Esophagus muscularis mucosa (tissue), 4 donors: ENCODE results near the gene C2CD3. TPM values are rescaled to one million over a fixed set of nuclear protein-coding genes. Genes with fewer than 3 reads are reported as not detected.

Experiments used
- DNase-seq: peaks from one replicate; pipeline ENCODE4 v3.0.0-alpha.2; 2017; ENCODE audit errors: extremely low spot score
- H3K27ac ChIP-seq, 4 donors: fragments of 200-600 bp; sonication (generic); replicated peaks in 1 of 4; 1 replicate in 3 of 4; 2 replicates in 1 of 4; pipeline ENCODE4 v1.5.1; 2016 to 2019; ENCODE audit warnings: mild to moderate bottlenecking in 1 of 4
- H3K27me3 ChIP-seq, 4 donors: fragments of 200-600 bp; sonication (generic); one replicate each; pipeline versions ENCODE4 v1.5.1 to v1.6.0; 2016 to 2019
- H3K36me3 ChIP-seq, 4 donors: fragments of 200-600 bp; sonication (generic); one replicate each; pipeline ENCODE4 v1.5.1; 2016 to 2019
- H3K4me1 ChIP-seq, 4 donors: fragments of 200-600 bp; sonication (generic); one replicate each; pipeline ENCODE4 v1.5.1; 2016 to 2019
- H3K4me3 ChIP-seq, 4 donors: fragments of 200-600 bp; sonication (generic); 1 replicate in 2 of 4; 2 replicates in 2 of 4; pipeline ENCODE4 v1.5.1; 2016 to 2019; ENCODE audit warnings: mild to moderate bottlenecking in 4 of 4, moderate library complexity in 1 of 4
- H3K9me3 ChIP-seq, 4 donors: fragments of 200-600 bp; sonication (generic); 1 replicate in 3 of 4; 2 replicates in 1 of 4; pipeline ENCODE4 v1.5.1; 2016 to 2019
- EP300 ChIP-seq: sonication (generic); formaldehyde crosslinking; IDR thresholded peaks from one replicate; pipeline ENCODE4 v1.6.1; 2017; ENCODE audit warnings: antibody characterized with exemption
- POLR2A ChIP-seq: fragments of 450-650 bp; IDR thresholded peaks from one replicate; pipeline ENCODE4 v1.6.1; 2017; ENCODE audit warnings: antibody characterized with exemption, moderate library complexity, mild to moderate bottlenecking, low read depth
- POLR2AphosphoS5 ChIP-seq, 2 donors: sonication (generic); formaldehyde crosslinking; IDR thresholded peaks; one replicate each; pipeline ENCODE4 v1.6.1; 2017; ENCODE audit warnings: antibody characterized with exemption in 2 of 2
- WGBS: methylation state at CpG from one replicate; pipeline ENCODE4 v1.1.5; 2018; 5-methylcytosine and 5-hydroxymethylcytosine counted together
- intact Hi-C: fragments of 100-400 bp; cut with DNase I; formaldehyde crosslinking; loops from one replicate; pipeline ENCODE4 v1.15.1; 2023
- total RNA-seq, 4 donors: library from RNA; depleted of rRNA; stranded (reverse); fragments of >200 nt; gene quantifications; one replicate each; pipeline versions ENCODE4 v1.1.0 to v1.2.1, GENCODE V29; 2016
- TF ChIP-seq, protein P1 (sequence below), 3 experiments: fragments of 200-600 bp in 2 of 3; fragments of 450-650 bp in 1 of 3; sonication (generic) in 2 of 3; IDR thresholded peaks; one replicate each; pipeline ENCODE4 v1.5.1; 2017 to 2019; ENCODE audit warnings: antibody characterized with exemption in 3 of 3, mild to moderate bottlenecking in 2 of 3, moderate library complexity in 1 of 3

Gene C2CD3
- total RNA-seq, 4 donors from 2014 or later: 17.9 to 31.5 (median 22.4) TPM

DNA sequence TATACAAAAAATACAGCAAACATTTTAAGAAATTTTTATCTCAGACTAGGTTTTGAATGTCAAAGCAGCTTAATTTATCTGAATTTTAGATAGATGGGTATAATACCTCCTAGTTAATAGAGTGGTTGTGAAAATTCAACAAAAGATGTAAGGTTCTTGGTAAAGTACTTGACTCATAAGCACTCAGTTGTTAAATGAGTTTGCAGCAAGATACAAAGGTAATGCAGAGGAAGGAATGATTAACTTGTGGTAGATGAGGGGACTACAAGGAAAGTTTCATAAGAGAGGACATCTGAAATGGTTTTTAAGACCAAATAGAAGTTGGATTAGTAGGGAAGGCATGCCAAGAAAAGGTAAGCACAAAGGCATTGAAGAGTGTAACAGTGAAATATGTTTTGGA lies 37.7 kb upstream of the C2CD3 start:
- intact Hi-C loops: no loop called here
- Histone ChIP-seq H3K27ac (no peak overlapping the region), H3K4me1 (no peaks in the 10 kb centered on the region), H3K9me3 (no peaks in the 10 kb centered on the region), H3K36me3 (peaks cover 15 to 82% (median 54%) of the 10 kb centered on the region in 4 donors), H3K27me3 (no peaks in the 10 kb centered on the region), H3K4me3 (no peak overlapping the region)
- TF ChIP-seq EP300 (no peak), POLR2A (no peak), POLR2AphosphoS5 (IDR thresholded peaks at IDR 0.05) (no peak)
- TF ChIP-seq, protein P1, sequence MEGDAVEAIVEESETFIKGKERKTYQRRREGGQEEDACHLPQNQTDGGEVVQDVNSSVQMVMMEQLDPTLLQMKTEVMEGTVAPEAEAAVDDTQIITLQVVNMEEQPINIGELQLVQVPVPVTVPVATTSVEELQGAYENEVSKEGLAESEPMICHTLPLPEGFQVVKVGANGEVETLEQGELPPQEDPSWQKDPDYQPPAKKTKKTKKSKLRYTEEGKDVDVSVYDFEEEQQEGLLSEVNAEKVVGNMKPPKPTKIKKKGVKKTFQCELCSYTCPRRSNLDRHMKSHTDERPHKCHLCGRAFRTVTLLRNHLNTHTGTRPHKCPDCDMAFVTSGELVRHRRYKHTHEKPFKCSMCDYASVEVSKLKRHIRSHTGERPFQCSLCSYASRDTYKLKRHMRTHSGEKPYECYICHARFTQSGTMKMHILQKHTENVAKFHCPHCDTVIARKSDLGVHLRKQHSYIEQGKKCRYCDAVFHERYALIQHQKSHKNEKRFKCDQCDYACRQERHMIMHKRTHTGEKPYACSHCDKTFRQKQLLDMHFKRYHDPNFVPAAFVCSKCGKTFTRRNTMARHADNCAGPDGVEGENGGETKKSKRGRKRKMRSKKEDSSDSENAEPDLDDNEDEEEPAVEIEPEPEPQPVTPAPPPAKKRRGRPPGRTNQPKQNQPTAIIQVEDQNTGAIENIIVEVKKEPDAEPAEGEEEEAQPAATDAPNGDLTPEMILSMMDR (IDR thresholded peaks at IDR 0.05): no peak
- no peak for DNase-seq

DNA sequence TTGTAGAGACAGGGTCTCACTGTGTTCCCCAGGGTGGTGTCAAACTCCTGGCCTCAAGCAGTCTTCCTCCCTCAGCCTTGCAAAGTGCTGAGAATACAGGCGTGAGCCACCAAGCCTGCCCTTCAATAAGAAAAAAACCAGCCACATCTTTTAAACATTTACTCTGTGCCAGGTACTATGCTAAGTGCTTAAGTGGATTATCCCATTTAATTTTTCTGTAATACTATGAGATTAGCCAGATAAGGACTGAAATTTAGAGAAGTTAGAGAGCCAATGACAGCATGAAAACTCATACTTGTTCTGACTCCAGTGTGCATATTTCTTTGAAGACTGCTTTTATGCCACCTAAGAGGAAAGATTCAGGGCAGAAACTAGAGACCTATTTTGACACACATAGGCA lies 35.9 kb upstream of the C2CD3 start:
- DNase-seq: no peak
- intact Hi-C loops: no loop called here
- no peaks in the 10 kb centered on the region for H3K4me1 ChIP-seq
- 100% methylated on average over 1 of the region's 1 CpG for WGBS
- H3K9me3 ChIP-seq: no peaks in the 10 kb centered on the region
- no peak for TF ChIP-seq POLR2A
- TF ChIP-seq, protein P1 (IDR thresholded peaks at IDR 0.05): no peak
- TF ChIP-seq EP300: no peak
- TF ChIP-seq POLR2AphosphoS5 (IDR thresholded peaks at IDR 0.05): no peak
- no peak overlapping the region for H3K27ac ChIP-seq
- H3K4me3 ChIP-seq: no peak overlapping the region
- no peaks in the 10 kb centered on the region for H3K27me3 ChIP-seq
- H3K36me3 ChIP-seq: peaks cover 15 to 65% (median 40%) of the 10 kb centered on the region in 4 donors

DNA sequence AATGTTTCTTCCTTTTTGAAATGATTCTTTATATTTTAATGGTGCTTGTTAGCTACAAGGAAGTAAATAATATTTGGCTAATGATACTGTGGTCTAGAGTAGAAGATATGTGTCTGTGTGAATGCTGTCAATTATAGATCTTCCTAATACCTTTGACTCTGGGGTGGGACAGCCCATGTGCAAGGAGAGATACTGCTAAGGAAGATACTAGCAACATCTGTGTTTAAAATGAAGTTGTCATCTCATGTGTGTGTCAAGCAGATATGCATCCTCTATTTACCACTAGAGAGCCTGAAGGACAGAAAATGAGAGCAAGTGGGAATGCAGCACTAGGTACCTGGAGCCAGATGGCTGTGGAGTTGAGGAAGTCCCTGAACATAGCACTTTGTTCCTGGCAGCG lies 34.4 kb upstream of the C2CD3 start:
- Histone ChIP-seq H3K36me3 (peaks cover 15 to 54% (median 36%) of the 10 kb centered on the region in 4 donors), H3K4me3 (no peak overlapping the region), H3K27ac (no peak overlapping the region), H3K4me1 (no peaks in the 10 kb centered on the region), H3K27me3 (no peaks in the 10 kb centered on the region), H3K9me3 (no peaks in the 10 kb centered on the region)
- DNase-seq: no peak
- intact Hi-C loops: no loop called here
- 95% methylated on average over 1 of the region's 1 CpG for WGBS
- TF ChIP-seq POLR2A: no peak
- TF ChIP-seq, protein P1 (IDR thresholded peaks at IDR 0.05): no peak
- no peak for TF ChIP-seq POLR2AphosphoS5 (IDR thresholded peaks at IDR 0.05)
- TF ChIP-seq EP300: no peak

DNA sequence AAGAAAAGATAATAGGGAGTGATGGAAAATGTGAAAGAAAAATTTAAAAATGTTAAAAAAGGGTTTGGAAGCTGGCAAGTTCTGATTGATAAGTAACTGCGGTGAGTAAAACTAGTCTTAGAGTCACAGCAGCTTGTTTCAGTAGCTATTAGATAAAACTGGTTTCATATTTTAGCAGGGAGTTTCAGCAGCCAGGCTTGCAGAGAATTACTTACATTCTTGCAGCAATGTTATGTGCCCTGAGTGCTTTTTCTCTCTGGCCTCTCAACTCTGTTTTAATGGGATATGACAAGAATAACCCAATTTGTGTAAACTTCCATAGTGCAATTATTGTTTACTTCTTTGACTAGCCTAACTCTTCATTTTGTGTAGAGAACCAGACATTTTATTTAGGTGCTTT lies 33.9 kb upstream of the C2CD3 start:
- H3K36me3 ChIP-seq: peaks cover 15 to 50% (median 31%) of the 10 kb centered on the region in 4 donors
- no peak for DNase-seq
- 96% methylated on average over 1 of the region's 1 CpG for WGBS
- H3K27ac ChIP-seq: no peak overlapping the region
- intact Hi-C loops: no loop called here
- H3K27me3 ChIP-seq: no peaks in the 10 kb centered on the region
- no peak for TF ChIP-seq POLR2A
- TF ChIP-seq, protein P1 (IDR thresholded peaks at IDR 0.05): no peak
- no peak for TF ChIP-seq EP300
- no peak for TF ChIP-seq POLR2AphosphoS5 (IDR thresholded peaks at IDR 0.05)
- H3K4me3 ChIP-seq: no peak overlapping the region
- no peaks in the 10 kb centered on the region for H3K4me1 ChIP-seq
- no peaks in the 10 kb centered on the region for H3K9me3 ChIP-seq

DNA sequence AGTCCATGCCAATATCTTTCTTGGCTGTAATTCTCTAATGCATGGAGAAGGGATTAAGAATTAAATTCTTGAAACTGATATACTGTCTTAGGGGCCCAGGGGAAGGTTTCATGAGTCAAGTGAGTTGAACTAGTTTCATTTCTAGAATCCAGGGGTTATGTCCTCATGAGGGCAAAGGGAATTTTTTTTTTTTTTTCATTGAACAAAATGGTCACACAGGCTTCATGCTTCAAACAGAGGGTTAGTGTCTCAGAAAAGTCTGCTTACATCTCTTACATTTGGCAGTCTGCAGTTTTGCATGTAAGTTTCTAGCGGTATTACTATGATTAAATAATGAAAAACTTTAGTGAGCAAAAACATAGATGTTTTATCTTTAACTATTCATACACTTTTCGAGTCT lies 33.2 kb upstream of the C2CD3 start:
- Histone ChIP-seq H3K4me3 (no peak overlapping the region), H3K27me3 (no peaks in the 10 kb centered on the region), H3K36me3 (peaks cover 11 to 42% (median 24%) of the 10 kb centered on the region in 4 donors), H3K27ac (no peak overlapping the region), H3K4me1 (no peaks in the 10 kb centered on the region), H3K9me3 (no peaks in the 10 kb centered on the region)
- WGBS: 84% methylated on average over 2 of the region's 2 CpGs
- TF ChIP-seq POLR2A (no peak), POLR2AphosphoS5 (IDR thresholded peaks at IDR 0.05) (no peak), EP300 (no peak)
- TF ChIP-seq, protein P1 (IDR thresholded peaks at IDR 0.05): no peak
- intact Hi-C loops: no loop called here
- no peak for DNase-seq
